HEK293T (cell line): ENCODE data around the gene SRGAP1.
"Not testable (repeated sequence)": the region's sequence is repeated elsewhere in the genome, so short reads cannot be mapped to it uniquely, and the experiment has no call there.

Experiments
- CTCF ChIA-PET: fragments of 350-600 bp; formaldehyde crosslinking; extraction: SDS; loops from one replicate; lab custom pipeline; 2021; ENCODE audit warnings: antibody characterized with exemption, inconsistent platforms; lab: Yijun Ruan, JAX
- POLR2A ChIA-PET: fragments of 350-600 bp; formaldehyde crosslinking; extraction: SDS; loops from one replicate; lab custom pipeline; 2020; ENCODE audit warnings: antibody characterized with exemption, inconsistent platforms; lab: Yijun Ruan, JAX
- DNase-seq: peaks from one replicate; pipeline ENCODE4 v3.0.0; 2012; ENCODE audit warnings: mixed read lengths; ENCODE audit errors: extremely low spot score
- ARNT ChIP-seq: fragments of 450-650 bp; IDR thresholded peaks from 2 replicates; pipeline ENCODE4 v1.6.1; 2017; ENCODE audit warnings: mild to moderate bottlenecking
- BHLHE40 ChIP-seq: fragments of 450-650 bp; IDR thresholded peaks from 2 replicates; pipeline ENCODE4 v1.6.1; 2016; ENCODE audit warnings: mild to moderate bottlenecking, moderate library complexity, borderline replicate concordance
- CTBP1 ChIP-seq: fragments of 450-650 bp; IDR thresholded peaks from 2 replicates; pipeline ENCODE4 v1.6.1; 2016; ENCODE audit warnings: borderline replicate concordance
- ELF4 ChIP-seq: fragments of 450-650 bp; IDR thresholded peaks from 2 replicates; pipeline ENCODE4 v1.6.1; 2017; ENCODE audit warnings: antibody characterized with exemption
- FOXA1 ChIP-seq: fragments of 450-650 bp; IDR thresholded peaks from 2 replicates; pipeline ENCODE4 v1.6.1; 2016; ENCODE audit warnings: mild to moderate bottlenecking
- FOXK2 ChIP-seq: fragments of 450-650 bp; IDR thresholded peaks from 2 replicates; pipeline ENCODE4 v1.6.1; 2016; ENCODE audit warnings: mild to moderate bottlenecking
- FOXM1 ChIP-seq: fragments of 450-650 bp; IDR thresholded peaks from 2 replicates; pipeline ENCODE4 v1.6.1; 2017; ENCODE audit warnings: mild to moderate bottlenecking, borderline replicate concordance
- HDGF ChIP-seq: fragments of 450-650 bp; IDR thresholded peaks from 2 replicates; pipeline ENCODE4 v1.6.1; 2017; ENCODE audit warnings: antibody characterized with exemption, borderline replicate concordance
- L3MBTL2 ChIP-seq: fragments of 450-650 bp; conservative IDR thresholded peaks from 2 replicates; pipeline ENCODE4 v1.6.1; 2016; ENCODE audit warnings: mild to moderate bottlenecking
- LEF1 ChIP-seq: fragments of 450-650 bp; IDR thresholded peaks from 2 replicates; pipeline ENCODE4 v1.6.1; 2017; ENCODE audit warnings: mild to moderate bottlenecking, borderline replicate concordance
- NFRKB ChIP-seq: fragments of 450-650 bp; IDR thresholded peaks from 2 replicates; pipeline ENCODE4 v1.6.1; 2016; ENCODE audit warnings: mild to moderate bottlenecking, moderate library complexity
- PKNOX1 ChIP-seq: fragments of 450-650 bp; IDR thresholded peaks from 2 replicates; pipeline ENCODE4 v1.6.1; 2016
- SP1 ChIP-seq: fragments of 450-650 bp; IDR thresholded peaks from 2 replicates; pipeline ENCODE4 v1.6.1; 2017
- SUZ12 ChIP-seq: fragments of 450-650 bp; IDR thresholded peaks from 2 replicates; pipeline ENCODE4 v1.6.1; 2016; ENCODE audit warnings: mild to moderate bottlenecking
- TARDBP ChIP-seq: fragments of 450-650 bp; IDR thresholded peaks from 2 replicates; pipeline ENCODE4 v1.6.1; 2016
- ZNF384 ChIP-seq: fragments of 450-650 bp; IDR thresholded peaks from 2 replicates; pipeline ENCODE4 v1.6.1; 2016

The SRGAP1 gene

GRCh38 chr12:64194333-64195149, 350.0 kb downstream of the SRGAP1 start:
- ChIA-PET POLR2A (no interaction called here), CTCF (interaction anchor here (0.6 kb wide), 1 partner anchor 882 kb away, joined by 3 read pairs; no protein-coding TSS in a partner anchor)
- DNase-seq: no peak
- TF ChIP-seq ZNF384 (no peak), BHLHE40 (no peak), LEF1 (no peak), TARDBP (no peak), FOXM1 (no peak), CTBP1 (no peak)

GRCh38 chr12:64195841-64196240, 351.3 kb downstream of the SRGAP1 start:
- POLR2A ChIA-PET, DNase-seq, CTCF ChIA-PET: not testable (repeated sequence)

GRCh38 chr12:64203036-64203435, 358.5 kb downstream of the SRGAP1 start:
- ChIA-PET CTCF (no interaction called here), POLR2A (no interaction called here)
- no peak for TF ChIP-seq TARDBP
- TF ChIP-seq FOXK2: no peak
- TF ChIP-seq ARNT: no peak
- TF ChIP-seq BHLHE40: no peak
- no peak for TF ChIP-seq L3MBTL2
- TF ChIP-seq ZNF384: no peak
- TF ChIP-seq PKNOX1: no peak
- TF ChIP-seq SP1: no peak
- no peak for TF ChIP-seq CTBP1
- TF ChIP-seq FOXA1: no peak
- DNase-seq: no peak

GRCh38 chr12:64203775-64204174, 359.3 kb downstream of the SRGAP1 start:
- no peak for DNase-seq
- ChIA-PET POLR2A (no interaction called here), CTCF (interaction anchor here (0.7 kb wide), 1 partner anchor 1202 kb away, joined by 7 read pairs; no protein-coding TSS in a partner anchor)
- TF ChIP-seq TARDBP (no peak), ZNF384 (no peak), PKNOX1 (no peak), L3MBTL2 (no peak), FOXA1 (no peak), HDGF (no peak), LEF1 (no peak), ARNT (no peak), CTBP1 (no peak), FOXM1 (no peak), ELF4 (no peak), NFRKB (no peak), SUZ12 (no peak), FOXK2 (no peak), BHLHE40 (no peak), SP1 (no peak)

- ChIA-PET POLR2A (no interaction called here), CTCF (no interaction called here)
- no peak for DNase-seq
- no peak for TF ChIP-seq LEF1
- no peak for TF ChIP-seq HDGF
- no peak for TF ChIP-seq PKNOX1
- no peak for TF ChIP-seq TARDBP
- TF ChIP-seq ZNF384: no peak
- TF ChIP-seq NFRKB: no peak
- TF ChIP-seq ARNT: no peak
- TF ChIP-seq BHLHE40: no peak
Measured at GRCh38 chr12:64205542-64205941, 361.0 kb downstream of the SRGAP1 start.

GRCh38 chr12:64207453-64207852, 363.0 kb downstream of the SRGAP1 start:
- ChIA-PET CTCF (interaction anchor here (0.6 kb wide), 1 partner anchor 52 kb away, joined by 3 read pairs; no protein-coding TSS in a partner anchor), POLR2A (no interaction called here)
- DNase-seq: no peak
- TF ChIP-seq ARNT (no peak), BHLHE40 (no peak), ELF4 (no peak), FOXK2 (no peak), TARDBP (no peak), PKNOX1 (no peak), NFRKB (no peak), FOXM1 (no peak), LEF1 (no peak)
